HCT116 (cell line): ENCODE data around the gene ANO9.

ENCODE experiments used
- CEBPB ChIP-seq: IDR thresholded peaks from 2 replicates; pipeline ENCODE4 v1.6.1; 2012; ENCODE audit warnings: low read depth
- CTCF ChIP-seq, 3 experiments: fragments of 200-600 bp in 1 of 3; sonication (generic) in 1 of 3; IDR thresholded peaks in 2 of 3; conservative IDR thresholded peaks in 1 of 3; 2 replicates each; pipeline ENCODE4 v1.5.1; 2012 to 2017; ENCODE audit warnings: low read depth in 2 of 3, low read length in 2 of 3, antibody characterized with exemption in 1 of 3, borderline replicate concordance in 1 of 3, control low read depth in 1 of 3, mild to moderate bottlenecking in 1 of 3, mixed read lengths in 1 of 3, mixed run types in 1 of 3, moderate library complexity in 1 of 3; ENCODE audit not compliant: insufficient read depth in 1 of 3
- EZH2 ChIP-seq: fragments of 200-600 bp; sonication (generic); IDR thresholded peaks from 2 replicates; pipeline ENCODE4 v1.6.1; 2017; ENCODE audit warnings: antibody characterized with exemption, mixed run types
- EZH2phosphoT487 ChIP-seq: fragments of 200-600 bp; IDR thresholded peaks from 2 replicates; pipeline ENCODE4 v1.6.1; 2018; ENCODE audit warnings: antibody characterized with exemption, borderline replicate concordance
- JUND ChIP-seq: IDR thresholded peaks from 2 replicates; pipeline ENCODE4 v1.6.1; 2012
- MAX ChIP-seq: IDR thresholded peaks from 2 replicates; pipeline ENCODE4 v1.6.1; 2012
- POLR2A ChIP-seq: IDR thresholded peaks from 2 replicates; pipeline ENCODE4 v1.7.0; 2011; ENCODE audit warnings: borderline replicate concordance; ENCODE audit not compliant: insufficient read depth, insufficient read length; ENCODE audit errors: extremely low read depth
- POLR2AphosphoS5 ChIP-seq: IDR thresholded peaks from 2 replicates; pipeline ENCODE4 v1.6.1; 2011; ENCODE audit warnings: mild to moderate bottlenecking, low read depth, low read length, moderate library complexity
- RAD21 ChIP-seq: IDR thresholded peaks from 2 replicates; pipeline ENCODE4 v1.6.1; 2012; ENCODE audit warnings: low read depth, mild to moderate bottlenecking
- SP1 ChIP-seq: IDR thresholded peaks from 2 replicates; pipeline ENCODE4 v1.6.1; 2012; ENCODE audit warnings: low read depth
- SRF ChIP-seq: IDR thresholded peaks from 2 replicates; pipeline ENCODE4 v1.6.1; 2012; ENCODE audit warnings: low read depth
- YY1 ChIP-seq: IDR thresholded peaks from 2 replicates; pipeline ENCODE4 v1.6.1; 2011; ENCODE audit warnings: low read length, low read depth, moderate library complexity, mild to moderate bottlenecking; ENCODE audit not compliant: insufficient replicate concordance; ENCODE audit errors: extremely low read depth

DNA sequence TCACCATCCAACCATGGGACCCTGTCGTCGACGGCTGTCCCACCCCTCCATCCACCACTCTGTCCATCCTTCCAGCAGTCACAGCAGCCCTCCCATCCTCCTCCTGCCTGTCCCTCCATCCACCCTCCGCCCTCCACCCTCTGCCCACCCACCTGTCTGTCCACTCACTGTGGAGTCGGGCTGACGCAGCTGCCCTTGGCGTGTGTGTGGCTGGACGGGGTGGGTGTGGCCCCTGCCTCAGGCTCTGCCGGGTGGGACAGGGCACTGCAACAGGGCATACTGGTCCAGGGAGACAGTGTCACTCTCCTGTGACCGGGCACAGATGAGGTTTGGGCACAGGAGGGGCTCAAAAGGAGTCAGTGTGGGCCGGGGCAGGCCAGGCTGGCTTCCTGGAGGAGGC lies 45.9 kb downstream of the ANO9 start:
- TF ChIP-seq EZH2 = no peak
- no peak for TF ChIP-seq POLR2AphosphoS5
- TF ChIP-seq SRF = no peak
- no peak for TF ChIP-seq YY1
- no peak for TF ChIP-seq MAX
- no peak for TF ChIP-seq CTCF (IDR thresholded peaks at IDR 0.05 in 2 of 3, conservative IDR thresholded peaks at IDR 0.05 in 1 of 3; ENCODE audit: borderline replicate concordance in 1 of 3, insufficient read depth in 1 of 3, low read depth in 2 of 3, low read length in 2 of 3)
- no peak for TF ChIP-seq RAD21
- TF ChIP-seq EZH2phosphoT487 = no peak
- no peak for TF ChIP-seq SP1
- no peak for TF ChIP-seq POLR2A
- TF ChIP-seq CEBPB = no peak
- no peak for TF ChIP-seq JUND
